ENCODE data around the gene MED12.

GRCh38 chrX:71109051-71109450 lies 9.3 kb upstream of the MED12 start:
- TF ChIP-seq, protein P1, sequence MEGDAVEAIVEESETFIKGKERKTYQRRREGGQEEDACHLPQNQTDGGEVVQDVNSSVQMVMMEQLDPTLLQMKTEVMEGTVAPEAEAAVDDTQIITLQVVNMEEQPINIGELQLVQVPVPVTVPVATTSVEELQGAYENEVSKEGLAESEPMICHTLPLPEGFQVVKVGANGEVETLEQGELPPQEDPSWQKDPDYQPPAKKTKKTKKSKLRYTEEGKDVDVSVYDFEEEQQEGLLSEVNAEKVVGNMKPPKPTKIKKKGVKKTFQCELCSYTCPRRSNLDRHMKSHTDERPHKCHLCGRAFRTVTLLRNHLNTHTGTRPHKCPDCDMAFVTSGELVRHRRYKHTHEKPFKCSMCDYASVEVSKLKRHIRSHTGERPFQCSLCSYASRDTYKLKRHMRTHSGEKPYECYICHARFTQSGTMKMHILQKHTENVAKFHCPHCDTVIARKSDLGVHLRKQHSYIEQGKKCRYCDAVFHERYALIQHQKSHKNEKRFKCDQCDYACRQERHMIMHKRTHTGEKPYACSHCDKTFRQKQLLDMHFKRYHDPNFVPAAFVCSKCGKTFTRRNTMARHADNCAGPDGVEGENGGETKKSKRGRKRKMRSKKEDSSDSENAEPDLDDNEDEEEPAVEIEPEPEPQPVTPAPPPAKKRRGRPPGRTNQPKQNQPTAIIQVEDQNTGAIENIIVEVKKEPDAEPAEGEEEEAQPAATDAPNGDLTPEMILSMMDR (IDR thresholded peaks at IDR 0.05), result no peak
- no peak for TF ChIP-seq EZH2 (IDR thresholded peaks at IDR 0.05; ENCODE audit: borderline replicate concordance, insufficient read depth, low read depth, low read length, poor library complexity, severe bottlenecking)

Data from B cell (primary cell).